Measurements from ENCODE around the gene EYS.

DNA sequence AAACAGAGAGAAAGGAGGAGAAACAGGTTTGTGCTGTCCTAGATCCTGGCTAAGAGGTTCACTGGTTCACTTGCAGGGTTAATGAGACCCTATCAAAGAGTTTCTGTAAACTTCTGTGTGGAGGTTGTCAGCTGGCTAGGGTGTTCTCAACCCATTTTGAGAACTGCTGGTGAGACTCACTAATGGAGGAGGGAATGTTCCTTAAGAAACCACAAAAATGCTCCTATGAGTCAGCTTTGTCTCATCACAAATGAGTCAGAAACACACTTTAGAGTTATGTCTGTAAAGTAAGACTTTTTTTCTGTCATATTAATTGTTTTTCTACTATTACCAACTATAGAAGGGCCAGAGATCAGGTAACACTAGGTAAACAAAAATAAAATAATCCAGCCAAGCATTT is 1187.0 kb downstream of the EYS start:
- TF ChIP-seq EP300 (IDR thresholded peaks at IDR 0.05) (no peak), POLR2A (IDR thresholded peaks at IDR 0.05) (no peak)
